Hematopoietic multipotent progenitor cell treated with erythropoietin and hydrocortisone succinate and interleukin-3 and kit ligand, for 4 days (in vitro differentiated cells): ENCODE measurements around the gene NDUFB3.
"Not testable (repeated sequence)": the region's sequence is repeated elsewhere in the genome, so short reads cannot be mapped to it uniquely, and the experiment has no call there.

Source experiments
- DNase-seq: peaks from one replicate; pipeline ENCODE4 v3.0.0-alpha.2; 2015

Gene NDUFB3

DNA sequence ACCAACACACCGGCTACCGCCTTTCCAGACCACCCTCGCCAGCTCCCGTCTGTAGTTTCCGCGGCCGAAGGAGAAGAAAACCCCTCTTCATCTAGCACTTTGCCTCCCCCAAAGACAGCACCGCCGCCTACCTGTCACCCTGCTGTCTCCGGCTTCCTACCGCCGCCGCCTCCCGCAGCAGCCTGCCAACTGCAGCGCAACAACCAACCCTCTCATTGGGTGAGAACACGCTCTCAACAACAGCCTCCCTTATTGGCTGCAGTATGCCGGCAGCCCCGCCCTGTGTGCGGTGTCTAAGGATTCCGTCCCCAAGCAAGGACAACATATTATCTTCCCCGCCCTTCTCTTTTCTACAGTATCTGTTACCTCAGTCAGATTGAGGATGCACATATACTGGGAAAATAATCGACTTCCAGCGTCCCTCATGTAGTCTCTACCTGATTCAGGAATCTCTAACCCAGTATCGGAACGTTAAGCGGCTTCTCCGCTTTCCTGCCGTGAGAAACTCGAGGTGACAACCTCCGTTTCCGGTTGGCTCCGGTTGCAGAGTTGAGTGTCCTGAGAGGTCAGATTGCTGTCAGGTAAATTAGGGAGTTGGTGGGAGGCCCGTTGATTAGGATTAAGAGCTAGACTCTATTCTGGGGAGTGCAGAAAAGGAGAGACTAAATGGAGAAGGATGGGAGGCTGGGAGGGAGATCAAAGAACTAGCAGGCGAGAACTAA, at the start of gene NDUFB3, which contains the start of gene HYCC2:
Gene NDUFB3, plus strand, starts transcription at position 523 of the 722 bp plus-strand sequence. CDS start 6,882 bp downstream, outside the sequence.
Gene HYCC2, minus strand, starts transcription at position 193 of the 722 bp plus-strand sequence. CDS start 47,662 bp downstream, outside the sequence.
- peak; percentile 97 for DNase-seq

DNA sequence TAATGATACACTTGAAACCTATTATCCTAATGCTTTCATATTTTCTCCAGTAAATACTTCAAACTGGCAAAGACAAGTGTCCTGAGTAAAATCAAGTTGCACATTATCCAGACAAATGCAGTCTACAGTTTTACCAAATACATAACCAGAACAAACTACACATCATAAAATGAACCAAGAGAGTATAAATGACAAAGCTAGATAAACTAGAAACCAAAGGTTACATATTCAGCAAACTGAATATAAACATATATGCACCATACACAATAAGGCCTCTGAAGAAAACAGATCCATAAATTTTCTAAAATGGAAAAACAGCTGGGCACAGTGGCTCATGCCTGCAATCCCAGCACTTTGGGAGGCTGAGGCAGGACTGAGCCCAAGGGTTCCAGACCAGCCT, 47.3 kb upstream of the NDUFB3 start:
- no peak for DNase-seq

DNA sequence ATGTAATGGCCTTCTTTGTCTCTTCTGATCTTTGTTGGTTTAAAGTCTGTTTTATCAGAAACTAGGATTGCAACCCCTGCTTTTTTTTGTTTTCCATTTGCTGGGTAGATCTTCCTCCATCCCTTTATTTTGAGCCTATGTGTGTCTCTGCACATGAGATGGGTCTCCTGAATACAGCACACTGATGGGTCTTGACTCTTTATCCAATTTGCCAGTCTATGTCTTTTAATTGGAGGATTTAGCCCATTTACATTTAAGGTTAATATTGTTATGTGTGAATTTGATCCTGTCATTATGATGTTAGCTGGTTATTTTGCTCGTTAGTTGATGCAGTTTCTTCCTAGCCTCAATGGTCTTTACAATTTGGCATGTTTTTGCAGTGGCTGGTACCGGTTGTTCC, 37.4 kb upstream of the NDUFB3 start:
- DNase-seq = not testable (repeated sequence)

DNA sequence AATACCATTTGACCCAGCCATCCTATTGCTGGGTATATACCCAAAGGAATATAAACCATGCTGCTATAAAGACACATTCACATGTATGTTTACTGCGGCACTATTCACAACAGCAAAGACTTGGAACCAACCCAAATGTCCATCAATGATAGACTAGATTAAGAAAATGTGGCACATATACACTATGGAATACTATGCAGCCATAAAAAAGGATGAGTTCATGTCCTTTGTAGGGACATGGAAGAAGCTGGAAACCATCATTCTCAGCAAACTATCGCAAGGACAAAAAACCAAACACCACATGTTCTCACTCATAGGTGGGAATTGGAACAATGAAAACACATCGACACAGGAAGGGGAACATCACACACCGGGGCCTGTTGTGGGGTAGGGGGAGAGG, 33.4 kb upstream of the NDUFB3 start:
- DNase-seq = not testable (repeated sequence)

DNA sequence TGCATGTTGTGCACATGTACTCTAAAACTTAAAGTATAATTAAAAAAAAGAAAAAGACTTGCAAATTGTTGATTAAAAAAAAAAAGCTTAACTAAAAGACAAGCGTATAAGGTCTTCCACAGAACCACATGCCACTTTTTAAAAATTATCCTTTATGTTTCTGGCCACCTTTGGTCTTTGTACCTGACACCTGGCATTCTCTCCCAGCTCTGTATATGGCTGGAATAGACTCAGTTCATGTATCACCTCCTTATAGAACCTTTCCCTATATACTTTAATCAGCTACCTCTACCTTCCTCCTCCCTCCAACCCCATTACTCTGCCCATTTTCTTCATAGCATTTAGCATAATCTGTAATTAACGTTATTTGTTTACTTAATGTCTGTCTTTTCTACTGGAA, 32.9 kb upstream of the NDUFB3 start:
- no peak for DNase-seq

DNA sequence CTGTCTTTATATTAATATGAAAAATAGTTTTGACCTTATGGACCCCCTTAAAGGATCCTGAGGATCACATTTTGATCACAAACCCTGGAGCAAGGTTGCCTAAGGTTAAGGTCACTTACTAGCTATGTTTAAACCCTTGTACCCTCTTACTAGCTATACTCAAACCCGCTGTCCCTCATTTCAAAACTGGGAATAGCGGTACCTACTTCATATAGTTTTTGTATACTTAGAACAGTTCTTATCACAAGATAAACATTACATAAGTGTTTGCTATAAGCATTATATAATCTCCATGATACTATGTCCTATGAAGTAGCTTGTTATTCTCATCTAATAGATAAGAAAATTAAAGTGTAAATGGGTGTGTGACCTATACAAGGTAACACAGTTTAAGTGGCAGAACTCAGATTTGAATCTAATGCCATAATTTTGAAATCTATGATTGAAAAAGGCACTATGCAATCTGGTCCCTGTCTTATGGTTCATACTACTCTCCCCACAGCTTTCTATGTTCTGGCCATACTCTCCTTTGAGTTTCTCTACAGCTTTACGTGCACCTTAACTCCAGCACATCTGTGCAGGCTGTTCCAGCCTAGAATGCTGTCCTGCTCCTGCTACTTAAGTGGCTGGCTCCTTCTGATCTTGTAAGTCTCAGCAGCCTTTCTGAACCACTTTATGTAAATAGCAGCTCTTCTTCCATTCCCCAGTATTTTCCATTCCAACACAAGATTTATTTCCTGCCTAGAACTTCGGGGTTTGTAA, 30.8 kb upstream of the NDUFB3 start:
- DNase-seq = no peak

DNA sequence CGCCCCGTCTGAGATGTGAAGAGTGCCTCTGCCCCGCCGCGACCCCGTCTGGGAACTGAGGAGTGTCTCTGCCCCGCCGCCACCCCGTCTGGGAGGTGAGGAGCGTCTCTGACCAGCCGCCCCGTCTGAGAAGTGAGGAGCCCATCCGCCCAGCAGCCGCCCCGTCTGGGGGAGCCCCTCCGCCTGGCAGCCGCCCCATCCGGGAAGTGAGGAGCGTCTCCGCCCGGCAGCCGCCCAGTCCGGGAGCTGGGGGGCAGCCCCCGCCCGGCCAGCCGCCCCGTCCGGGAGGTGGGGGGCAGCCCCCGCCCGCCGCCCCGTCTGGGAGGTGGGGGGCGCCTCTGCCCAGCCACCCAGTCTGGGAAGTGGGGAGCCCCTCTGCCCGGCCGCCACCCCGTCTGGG, 29.4 kb upstream of the NDUFB3 start:
- not testable (repeated sequence) for DNase-seq

DNA sequence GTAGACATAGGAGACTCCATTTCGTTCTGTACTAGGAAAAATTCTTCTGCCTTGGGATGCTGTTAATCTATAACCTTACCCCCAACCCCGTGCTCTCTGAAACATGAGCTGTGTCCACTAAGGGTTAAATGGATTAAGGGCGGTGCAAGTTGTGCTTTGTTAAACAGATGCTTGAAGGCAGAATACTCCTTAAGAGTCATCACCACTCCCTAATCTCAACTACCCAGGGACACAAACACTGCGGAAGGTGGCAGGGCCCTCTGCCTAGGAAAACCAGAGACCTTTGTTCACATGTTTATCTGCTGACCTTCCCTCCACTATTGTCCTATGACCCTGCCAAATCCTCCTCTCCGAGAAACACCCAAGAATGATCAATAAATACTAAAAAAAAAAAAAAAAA, 28.8 kb upstream of the NDUFB3 start:
- DNase-seq = not testable (repeated sequence)

DNA sequence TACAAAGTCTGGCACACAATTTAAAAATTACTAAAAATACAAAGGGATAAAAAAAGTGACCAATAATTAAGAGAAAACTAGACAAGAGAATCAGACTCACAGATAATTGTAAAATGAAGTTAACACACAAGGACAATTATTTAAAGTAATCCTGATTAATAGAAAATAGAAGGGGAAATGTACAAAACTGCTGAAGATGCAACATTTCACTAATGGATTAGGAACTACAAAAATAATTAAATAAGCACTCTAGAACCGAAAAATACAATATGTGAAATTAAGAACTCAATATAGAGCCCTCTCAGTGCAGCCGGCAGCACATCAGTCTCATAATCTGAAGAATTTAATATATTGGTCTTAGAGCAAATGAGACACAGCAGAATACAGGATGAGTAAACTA, 24.9 kb upstream of the NDUFB3 start:
- DNase-seq = no peak

DNA sequence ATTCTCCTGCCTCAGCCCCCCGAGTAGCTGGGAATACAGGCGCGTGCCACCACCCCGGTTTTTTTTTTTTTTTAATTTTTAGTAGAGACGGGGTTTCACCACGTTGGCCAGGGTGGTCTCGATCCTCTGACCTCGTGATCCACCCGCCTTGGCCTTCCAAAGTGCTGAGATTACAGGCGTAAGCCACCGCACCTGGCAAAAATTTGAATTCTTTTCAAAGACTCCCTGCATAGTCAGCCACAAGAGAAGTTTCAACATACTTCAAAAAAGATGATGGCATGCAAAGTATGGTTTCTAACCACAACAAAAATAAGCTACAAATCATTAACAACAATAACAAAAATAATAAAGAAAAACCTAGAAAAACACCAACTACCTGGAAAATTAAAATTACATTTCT, 22.3 kb upstream of the NDUFB3 start:
- no peak for DNase-seq

DNA sequence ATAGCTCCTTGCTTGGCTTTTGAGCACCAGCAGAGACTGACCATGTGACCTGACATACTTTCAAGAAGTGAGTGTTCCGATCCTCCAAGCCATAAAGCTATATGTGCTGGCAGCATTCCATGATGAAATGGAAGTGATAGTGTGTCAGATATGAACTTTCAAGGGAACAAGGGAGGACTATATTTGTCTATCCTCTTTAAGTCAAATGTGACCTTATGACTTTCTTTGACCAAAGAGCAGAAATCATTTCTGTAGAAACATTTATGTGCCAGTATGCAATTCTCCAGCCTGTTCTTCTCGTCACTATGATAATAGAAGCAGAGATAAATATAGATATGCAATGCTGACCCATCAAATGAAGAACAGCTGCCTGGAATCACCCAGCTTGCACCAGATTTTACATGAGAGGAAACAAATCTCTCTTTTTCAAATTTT, 14.7 kb upstream of the NDUFB3 start:
- no peak for DNase-seq

DNA sequence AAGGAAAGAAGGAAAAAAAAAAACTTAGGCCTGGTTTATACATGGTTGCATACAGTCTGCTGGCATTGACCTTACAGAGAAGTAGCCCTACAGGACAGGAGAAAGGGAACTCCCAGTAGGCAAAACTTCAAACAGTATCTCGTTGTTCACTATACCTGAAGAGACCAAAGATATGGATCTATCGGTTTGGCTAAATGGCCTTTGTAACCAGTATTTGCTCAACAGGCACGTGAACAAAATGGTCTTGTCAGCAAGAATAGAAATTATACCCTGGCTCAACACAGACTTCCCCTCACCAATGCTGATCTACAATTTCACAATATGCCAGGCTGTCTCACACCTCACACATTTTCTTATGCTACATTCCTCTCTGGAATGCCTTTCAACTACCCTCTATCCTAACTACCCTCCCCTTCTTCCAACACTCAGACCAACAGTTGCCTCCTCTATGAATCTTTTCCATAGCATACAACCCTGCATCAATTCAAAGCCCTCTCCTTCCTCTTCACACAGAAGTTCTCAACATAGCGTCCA, 14.0 kb upstream of the NDUFB3 start:
- DNase-seq = no peak

DNA sequence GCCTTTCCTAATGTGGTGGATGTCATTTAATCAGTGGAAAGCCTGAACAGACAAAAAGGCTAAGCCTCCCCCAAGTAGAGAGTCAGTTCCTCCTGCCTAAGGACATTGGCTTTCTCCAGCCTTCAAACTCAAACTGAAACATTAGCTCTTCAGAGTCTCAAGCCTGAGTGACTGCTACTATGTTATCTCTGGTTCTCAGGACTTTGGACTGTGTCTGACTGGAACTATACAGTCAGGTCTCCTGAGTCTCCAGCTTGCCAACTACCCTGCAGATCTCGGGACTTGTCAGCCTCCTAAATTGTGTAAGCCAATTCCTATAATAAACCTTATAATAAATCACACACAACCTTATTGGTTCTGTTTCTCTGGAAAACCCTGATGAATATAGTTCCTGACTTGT, 12.9 kb upstream of the NDUFB3 start:
- peak; percentile 60 for DNase-seq

DNA sequence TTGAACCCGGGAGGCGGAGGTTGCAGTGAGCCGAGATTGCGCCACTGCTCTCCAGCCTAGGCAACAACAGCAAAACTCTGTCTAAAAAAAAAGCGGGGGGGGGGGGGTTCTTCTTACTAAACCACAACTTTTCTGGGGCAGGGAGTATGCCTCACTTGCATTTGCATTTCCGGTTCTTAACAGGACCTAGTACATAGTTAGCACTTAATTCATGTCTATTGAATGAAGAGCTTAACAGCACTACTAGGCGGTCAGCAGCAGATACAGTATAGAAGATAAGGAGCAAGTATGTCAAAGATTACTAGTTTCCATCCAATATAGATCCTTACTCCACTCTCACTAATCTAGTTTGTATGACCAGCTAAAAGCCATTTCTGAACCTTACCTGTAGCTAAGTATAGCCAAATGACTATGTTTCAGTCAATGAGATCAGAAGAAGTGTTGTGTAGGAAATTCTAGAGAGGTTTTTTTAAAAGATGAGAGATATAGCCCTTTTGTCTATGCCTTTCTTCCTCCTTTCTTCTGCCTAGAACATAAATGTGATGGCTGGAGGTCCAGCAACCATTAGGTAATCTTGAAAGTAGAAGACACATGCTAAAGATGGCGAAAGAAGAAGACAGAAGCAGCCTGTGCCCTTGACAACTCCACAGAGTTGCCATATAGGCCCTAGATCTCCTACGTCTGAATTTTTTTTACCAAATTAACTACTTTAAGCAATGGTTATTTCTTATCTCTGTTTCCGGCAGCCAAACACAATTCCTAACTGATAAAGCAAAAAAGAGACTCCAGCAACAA, 11.6 kb upstream of the NDUFB3 start:
- peak; percentile 75 for DNase-seq

DNA sequence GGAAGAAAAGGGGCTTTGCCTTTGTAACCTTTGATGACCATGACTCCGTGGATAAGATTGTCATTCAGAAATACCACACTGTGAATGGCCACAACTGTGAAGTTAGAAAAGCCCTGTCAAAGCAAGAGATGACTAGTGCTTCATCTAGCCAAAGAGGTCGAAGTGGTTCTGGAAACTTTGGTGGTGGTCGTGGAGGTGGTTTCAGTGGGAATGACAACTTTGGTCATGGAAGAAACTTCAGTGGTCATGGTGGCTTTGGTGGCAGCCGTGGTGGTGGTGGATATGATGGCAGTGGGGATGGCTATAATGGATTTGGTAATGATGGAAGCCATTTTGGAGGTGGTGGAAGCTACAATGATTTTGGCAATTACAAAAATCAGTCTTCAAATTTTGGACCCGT, 8.3 kb upstream of the NDUFB3 start:
- DNase-seq = not testable (repeated sequence)

DNA sequence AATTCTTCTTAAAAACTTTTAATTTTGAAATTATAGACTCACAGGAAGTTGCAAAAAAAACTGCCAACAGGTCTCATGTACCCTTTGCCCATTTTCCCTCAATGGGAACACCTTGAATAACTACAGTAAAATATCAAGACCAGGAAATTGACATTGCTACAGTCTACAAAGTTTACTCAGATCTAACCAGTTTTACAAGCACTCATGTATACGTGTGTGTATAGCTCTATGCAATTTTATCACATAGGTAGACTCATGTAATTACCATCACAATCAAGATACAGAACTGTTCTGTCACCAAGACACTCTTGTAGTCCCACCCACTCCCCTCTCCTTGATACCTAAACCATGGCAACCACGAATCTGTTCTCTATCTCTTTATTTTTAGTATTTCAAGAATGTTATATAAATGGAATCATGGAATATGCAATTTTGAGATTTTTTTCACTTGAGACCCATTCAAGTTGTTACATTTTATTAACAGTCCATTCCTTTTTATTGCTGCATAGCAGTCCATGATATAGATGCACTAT, 6.9 kb upstream of the NDUFB3 start:
- DNase-seq = no peak

DNA sequence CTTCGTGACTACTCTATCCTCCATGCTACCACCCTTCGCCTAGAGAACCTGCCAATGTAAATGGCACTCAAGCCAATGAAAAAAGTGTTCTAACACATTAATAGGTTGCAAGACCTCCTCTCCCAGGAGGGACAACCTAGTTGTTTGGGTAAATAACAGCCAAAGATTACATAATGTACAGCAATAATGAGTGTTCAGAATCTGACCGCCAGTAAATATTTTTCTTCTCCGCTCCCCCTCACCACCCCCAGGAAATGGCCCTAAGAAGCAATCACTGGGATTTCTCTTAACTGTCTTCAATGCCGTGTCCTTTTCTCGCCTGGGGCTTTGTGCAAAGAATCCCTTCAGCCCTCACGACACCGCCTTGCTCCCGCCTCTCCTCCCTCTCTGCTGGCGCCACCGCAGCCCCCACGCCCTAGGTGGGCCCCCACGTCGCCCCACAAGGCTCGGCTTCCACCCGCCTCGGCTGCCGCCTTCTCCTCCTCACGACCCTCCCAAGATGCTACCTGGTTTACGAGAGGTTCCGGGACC, 788 bp upstream of the NDUFB3 start:
- peak; percentile 56 for DNase-seq

DNA sequence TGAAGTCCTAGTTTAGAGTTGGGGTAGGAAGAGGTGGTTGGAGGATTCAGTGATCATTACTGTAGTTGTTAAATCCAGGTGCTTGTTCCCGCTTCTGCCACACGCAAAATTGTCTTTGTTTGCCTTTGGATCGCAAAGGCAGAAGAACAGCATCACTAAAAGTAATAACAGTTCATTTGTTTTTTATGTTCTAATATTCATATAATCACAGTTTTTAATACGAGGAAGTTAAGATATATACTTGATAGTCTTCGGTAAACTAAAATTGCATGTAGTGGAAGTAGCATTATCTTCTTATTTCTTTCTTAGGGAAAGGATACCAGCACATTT, 365 bp downstream of the NDUFB3 start:
- no peak for DNase-seq

DNA sequence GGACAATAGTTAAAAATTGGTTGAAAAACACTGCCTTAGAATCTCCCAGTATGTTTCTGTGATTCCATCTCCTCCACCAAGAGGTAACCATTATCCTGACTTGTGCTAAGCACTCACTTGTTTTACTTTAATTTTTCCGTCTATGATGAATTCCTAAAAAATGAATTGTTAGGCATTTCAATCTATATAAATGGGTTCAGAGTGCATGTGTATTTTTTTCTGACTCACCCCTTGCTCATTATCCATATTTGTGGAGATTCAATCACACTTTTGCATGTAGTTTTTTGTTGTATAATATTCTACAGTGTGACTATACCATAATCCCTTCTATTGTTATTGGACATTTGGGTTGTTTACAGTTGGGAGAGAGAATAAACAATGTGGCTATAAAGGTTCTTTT, 1.3 kb downstream of the NDUFB3 start:
- DNase-seq = no peak

DNA sequence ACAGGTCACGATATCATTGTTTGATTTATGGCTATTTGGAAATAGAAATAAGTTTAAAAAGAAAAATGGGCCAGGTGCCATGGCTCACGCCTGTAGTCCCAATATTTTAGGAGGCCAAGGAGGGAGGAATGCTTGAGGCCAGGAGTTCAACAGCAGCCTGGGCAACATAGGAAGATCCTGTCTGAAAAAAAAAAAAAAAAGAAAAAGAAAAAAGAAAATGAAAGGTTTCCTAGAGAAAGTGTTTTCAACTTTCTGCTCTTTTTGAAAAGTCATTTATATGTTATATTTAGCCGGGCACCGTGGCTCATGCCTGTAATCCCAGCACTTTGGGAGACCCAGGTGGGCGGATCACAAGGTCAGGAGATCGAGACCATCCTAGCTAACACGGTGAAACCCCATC, 3.2 kb downstream of the NDUFB3 start:
- DNase-seq = no peak

DNA sequence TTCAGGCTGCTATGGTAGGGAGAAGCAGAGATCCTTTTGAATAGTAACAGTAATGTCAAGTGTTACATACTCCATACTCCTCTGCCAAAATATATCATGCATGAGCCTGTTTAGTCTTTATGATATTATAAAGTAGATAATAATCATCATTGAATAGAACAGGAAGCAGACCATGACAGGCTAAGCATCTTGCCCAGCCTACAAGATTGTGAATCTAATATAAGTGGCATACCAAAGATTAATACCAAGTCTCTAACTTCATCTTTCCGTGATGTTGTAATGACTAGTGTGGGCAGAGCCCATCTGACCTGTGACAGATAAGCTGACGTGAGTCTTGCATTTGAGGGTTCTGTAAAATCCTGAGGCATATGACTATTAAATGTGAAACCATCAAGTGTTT, 13.1 kb downstream of the NDUFB3 start:
- peak; percentile 75 for DNase-seq

DNA sequence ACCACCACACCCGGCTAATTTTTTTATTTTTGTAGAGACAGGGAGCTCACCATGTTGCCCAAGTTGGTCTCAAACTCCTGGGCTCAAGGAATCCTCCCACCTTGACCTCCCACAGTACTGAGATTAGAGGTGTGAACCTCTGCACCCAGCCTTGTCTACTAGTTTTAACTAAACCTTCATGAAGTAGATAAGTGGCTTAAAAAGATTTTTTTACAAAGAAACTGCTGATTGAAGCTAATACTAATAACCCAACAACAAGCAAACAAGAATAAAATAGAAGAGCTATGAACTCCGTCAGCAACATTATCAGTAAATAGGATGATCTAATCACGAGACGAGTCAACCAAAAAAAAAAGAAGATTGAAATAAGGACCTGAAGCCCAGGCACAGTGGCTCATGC, 18.8 kb downstream of the NDUFB3 start:
- DNase-seq = no peak

DNA sequence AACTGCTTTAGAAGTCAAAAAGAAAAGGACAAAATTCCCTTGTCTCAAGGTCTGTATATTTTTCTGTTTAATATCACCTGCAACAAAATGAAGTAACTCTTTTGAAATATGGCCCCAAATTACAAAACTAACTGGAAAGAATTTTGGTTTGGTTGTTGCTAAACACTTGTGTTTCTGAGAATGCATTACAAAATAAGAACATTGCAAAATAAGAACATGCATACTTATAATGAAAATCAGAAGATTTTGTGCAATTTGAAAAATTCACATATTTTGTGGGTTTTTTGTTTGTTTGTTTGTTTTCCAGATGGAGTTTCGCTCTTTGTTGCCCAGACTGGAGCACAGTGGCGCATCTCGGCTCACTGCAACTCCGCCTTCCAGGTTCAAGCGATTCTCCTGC, 21.8 kb downstream of the NDUFB3 start:
- peak; percentile 75 for DNase-seq
